ENCODE data around the gene SPATA2L. TPM values are rescaled to one million over a fixed set of nuclear protein-coding genes. Genes with fewer than 3 reads are reported as not detected.

Gene SPATA2L
- total and polyA plus RNA-seq, 2 of the 8 experiments (the other 6 are each of a cell fraction or from before 2014, with no cell fraction given), result 9.3 to 12.5 TPM

GRCh38 chr16:89693931-89694783 is 7.3 kb downstream of the SPATA2L start (continued):
- TF ChIP-seq HDAC2 (IDR thresholded peaks at IDR 0.05; ENCODE audit: borderline replicate concordance in 1 of 2, low read depth in 2 of 2, low read length in 2 of 2), result no peak
- TF ChIP-seq ZNF274 (IDR thresholded peaks at IDR 0.05; ENCODE audit: borderline replicate concordance, extremely low read depth, low read length), result no peak
- no peak for TF ChIP-seq FOSL1 (IDR thresholded peaks at IDR 0.05; ENCODE audit: insufficient read depth, low read depth, low read length)
- TF ChIP-seq HDAC6 (IDR thresholded peaks at IDR 0.05; ENCODE audit: low read depth, low read length), result no peak

Data from H1 (cell line).